Naive thymus-derived CD4-positive, alpha-beta T cell (primary cell): ENCODE measurements around the gene DLG2. TPM values are rescaled to one million over a fixed set of nuclear protein-coding genes. Genes with fewer than 3 reads are reported as not detected.

Experiments
- ATAC-seq: fragments of 150-1000 bp; cut with Tn5 transposase; 2 replicates; pipeline ENCODE4 v1.10.0; 2021; ENCODE audit warnings: mild to moderate bottlenecking, moderate library complexity
- CTCF ChIA-PET: fragments of 350-600 bp; sonication (Branson Sonifier 250); formaldehyde crosslinking; loops from one replicate; lab custom pipeline; 2021; ENCODE audit warnings: antibody characterized with exemption; lab: Charles Lee
- POLR2A ChIA-PET: fragments of 350-600 bp; sonication (Branson Sonifier 250); formaldehyde crosslinking; loops from one replicate; lab custom pipeline; 2021; ENCODE audit warnings: antibody characterized with exemption, inconsistent platforms; lab: Charles Lee
- DNase-seq, 9 donors: peaks; one replicate each; pipeline versions ENCODE4 v3.0.0 to v3.0.0-alpha.2; 2020 to 2022; ENCODE audit warnings: mixed read lengths in 1 of 9
- H3K27ac ChIP-seq: one replicate; pipeline ENCODE4 v1.7.0; 2013; ENCODE audit warnings: mild to moderate bottlenecking, low read depth, low read length, moderate library complexity
- H3K27me3 ChIP-seq, 2 donors: one replicate each; pipeline ENCODE4 v1.7.0; 2013; ENCODE audit warnings: low read length in 2 of 2, mild to moderate bottlenecking in 2 of 2, moderate library complexity in 2 of 2; ENCODE audit not compliant: control insufficient read depth in 2 of 2, insufficient read depth in 2 of 2
- H3K36me3 ChIP-seq, 3 experiments: 1 replicate in 2 of 3; 2 replicates in 1 of 3; pipeline ENCODE4 v1.7.0; 2013; ENCODE audit warnings: low read length in 3 of 3, mild to moderate bottlenecking in 3 of 3, moderate library complexity in 1 of 3; ENCODE audit not compliant: insufficient read depth in 3 of 3, control insufficient read depth in 2 of 3
- H3K4me1 ChIP-seq, 2 donors: one replicate each; pipeline ENCODE4 v1.7.0; 2013; ENCODE audit warnings: low read length in 2 of 2, mild to moderate bottlenecking in 2 of 2, moderate library complexity in 1 of 2; ENCODE audit not compliant: control insufficient read depth in 2 of 2, insufficient read depth in 2 of 2
- H3K4me3 ChIP-seq: 2 replicates; pipeline ENCODE4 v1.7.0; 2013; ENCODE audit warnings: mild to moderate bottlenecking, low read length
- H3K9me3 ChIP-seq, 3 experiments: 1 replicate in 2 of 3; 2 replicates in 1 of 3; pipeline ENCODE4 v1.7.0; 2013; ENCODE audit warnings: low read length in 3 of 3; ENCODE audit not compliant: control insufficient read depth in 2 of 3
- H3K27ac Mint-ChIP-seq, 9 donors: one replicate each; pipeline ENCODE4 v1.8.0; 2020 to 2022; ENCODE audit warnings: mixed read lengths in 9 of 9, mild to moderate bottlenecking in 8 of 9, moderate library complexity in 5 of 9, inconsistent platforms in 2 of 9
- H3K27me3 Mint-ChIP-seq, 5 donors: one replicate each; pipeline ENCODE4 v1.8.0; 2021 to 2022; ENCODE audit warnings: mixed read lengths in 5 of 5, mild to moderate bottlenecking in 1 of 5
- H3K36me3 Mint-ChIP-seq, 5 donors: one replicate each; pipeline ENCODE4 v1.8.0; 2020 to 2022; ENCODE audit warnings: mixed read lengths in 5 of 5, mild to moderate bottlenecking in 3 of 5, inconsistent platforms in 1 of 5
- H3K4me1 Mint-ChIP-seq, 7 donors: one replicate each; pipeline ENCODE4 v1.8.0; 2020 to 2022; ENCODE audit warnings: mixed read lengths in 7 of 7, mild to moderate bottlenecking in 3 of 7, inconsistent platforms in 1 of 7
- H3K4me3 Mint-ChIP-seq, 10 donors: one replicate each; pipeline ENCODE4 v1.8.0; 2020 to 2022; ENCODE audit warnings: mild to moderate bottlenecking in 10 of 10, mixed read lengths in 10 of 10, moderate library complexity in 6 of 10, inconsistent platforms in 2 of 10
- H3K9me3 Mint-ChIP-seq, 11 donors: one replicate each; pipeline ENCODE4 v1.8.0; 2020 to 2022; ENCODE audit warnings: mixed read lengths in 11 of 11, mild to moderate bottlenecking in 4 of 11, inconsistent platforms in 1 of 11, moderate library complexity in 1 of 11
- intact Hi-C, 2 donors: fragments of 100-400 bp; cut with micrococcal nuclease; formaldehyde crosslinking; loops; one replicate each; pipeline ENCODE4 v1.15.1; 2023
- polyA plus RNA-seq, 2 donors: library from polyadenylated mRNA; unstranded; fragments of 300-500 nt; fragmentation: Illumina TruSeq; gene quantifications; one replicate each; pipeline ENCODE4 v1.2.3, GENCODE V29; 2021
- total RNA-seq, 6 experiments: library from RNA in 5 of 6; stranded (reverse) in 5 of 6; gene quantifications; 1 replicate in 5 of 6; 2 replicates in 1 of 6; pipeline ENCODE4 v1.2.3 and lab custom pipeline; 2021 to 2026

DLG2 gene
- total and polyA plus RNA-seq, 7 experiments from 2014 or later = 0.64 to 6.1 (median 3.7) TPM

DNA sequence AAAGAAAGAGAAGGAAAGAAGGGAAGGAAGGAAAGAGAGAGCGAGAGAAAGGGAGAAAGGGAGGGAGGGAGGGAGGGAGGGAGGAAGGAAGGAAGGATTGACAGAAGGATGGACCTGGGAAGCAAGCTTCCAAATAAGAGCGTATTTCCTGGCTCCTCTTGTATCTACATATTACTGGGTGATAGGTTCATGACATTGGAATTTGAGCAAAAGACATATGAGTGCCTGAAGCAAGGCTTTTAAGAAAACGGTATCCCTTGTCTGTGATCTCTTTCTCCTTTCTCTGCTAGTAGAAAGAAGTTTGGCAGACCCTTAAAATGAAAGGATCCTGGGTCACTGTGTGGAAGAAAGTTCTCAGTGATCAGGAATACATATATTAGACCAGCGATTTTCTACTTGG, 1408.8 kb downstream of the DLG2 start:
- Histone ChIP-seq H3K36me3 (no peaks in the 10 kb centered on the region), H3K27ac (no peak overlapping the region), H3K4me3 (no peak overlapping the region), H3K9me3 (peaks cover 0 to 4% (median 0%) of the 10 kb centered on the region in 3 experiments), H3K27me3 (no peaks in the 10 kb centered on the region), H3K4me1 (no peaks in the 10 kb centered on the region)
- no peak overlapping the region for H3K27ac Mint-ChIP-seq
- ATAC-seq (no peak), DNase-seq (no peak)
- CTCF ChIA-PET = no interaction called here
- H3K4me1 Mint-ChIP-seq = no peaks in the 10 kb centered on the region
- no peaks in the 10 kb centered on the region for H3K27me3 Mint-ChIP-seq
- peaks cover 0 to 35% (median 16%) of the 10 kb centered on the region in 11 donors for H3K9me3 Mint-ChIP-seq
- POLR2A ChIA-PET = no interaction called here
- no peak overlapping the region for H3K4me3 Mint-ChIP-seq
- H3K36me3 Mint-ChIP-seq = peaks cover 0 to 4% (median 0%) of the 10 kb centered on the region in 5 donors
- intact Hi-C loops = no loop called here

GRCh38 chr11:84215672-84216071, 1411.5 kb downstream of the DLG2 start:
- Mint-ChIP-seq H3K27ac (no peak overlapping the region), H3K9me3 (peaks cover 0 to 35% (median 15%) of the 10 kb centered on the region in 11 donors), H3K4me3 (no peak overlapping the region), H3K4me1 (no peaks in the 10 kb centered on the region), H3K27me3 (no peaks in the 10 kb centered on the region), H3K36me3 (peaks cover 0 to 4% (median 0%) of the 10 kb centered on the region in 5 donors)
- Histone ChIP-seq H3K27me3 (no peaks in the 10 kb centered on the region), H3K4me3 (no peak overlapping the region), H3K9me3 (peaks cover 0 to 4% (median 0%) of the 10 kb centered on the region in 3 experiments), H3K4me1 (no peaks in the 10 kb centered on the region), H3K36me3 (no peaks in the 10 kb centered on the region), H3K27ac (no peak overlapping the region)
- ATAC-seq = no peak
- intact Hi-C loops = no loop called here
- DNase-seq = no peak
- ChIA-PET CTCF (no interaction called here), POLR2A (no interaction called here)

DNA sequence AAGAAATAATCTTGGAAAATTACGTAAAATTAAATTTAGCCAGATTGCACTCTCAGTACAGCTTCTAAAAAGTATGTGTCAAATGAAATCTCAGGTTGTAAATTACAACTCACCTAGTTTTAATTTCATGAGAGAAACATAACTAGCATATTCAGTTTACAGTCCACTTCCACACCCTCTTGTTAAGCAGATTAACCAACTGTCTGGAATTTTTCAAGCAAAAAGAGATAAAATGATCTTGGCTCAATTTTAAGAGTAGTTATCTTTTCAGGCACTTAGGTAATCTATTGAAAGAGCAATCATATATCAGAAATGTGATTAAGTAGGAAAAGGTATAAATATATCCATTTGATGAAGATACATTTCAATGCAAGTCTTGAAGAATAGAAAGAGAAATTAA, 1412.6 kb downstream of the DLG2 start:
- ChIA-PET POLR2A (no interaction called here), CTCF (no interaction called here)
- ATAC-seq (no peak), DNase-seq (no peak)
- Histone ChIP-seq H3K4me3 (no peak overlapping the region), H3K27ac (no peak overlapping the region), H3K27me3 (no peaks in the 10 kb centered on the region), H3K36me3 (no peaks in the 10 kb centered on the region), H3K9me3 (peaks cover 0 to 4% (median 0%) of the 10 kb centered on the region in 3 experiments), H3K4me1 (no peaks in the 10 kb centered on the region)
- Mint-ChIP-seq H3K27ac (no peak overlapping the region), H3K4me1 (no peaks in the 10 kb centered on the region), H3K4me3 (no peak overlapping the region), H3K27me3 (no peaks in the 10 kb centered on the region), H3K36me3 (peaks cover 0 to 4% (median 0%) of the 10 kb centered on the region in 5 donors), H3K9me3 (peaks cover 0 to 28% (median 12%) of the 10 kb centered on the region in 11 donors)
- intact Hi-C loops = no loop called here

- Histone ChIP-seq H3K4me3 (no peak overlapping the region), H3K4me1 (no peaks in the 10 kb centered on the region), H3K27ac (no peak overlapping the region), H3K27me3 (no peaks in the 10 kb centered on the region), H3K9me3 (peaks cover 0 to 4% (median 0%) of the 10 kb centered on the region in 3 experiments), H3K36me3 (no peaks in the 10 kb centered on the region)
- no peak overlapping the region for H3K27ac Mint-ChIP-seq
- no peaks in the 10 kb centered on the region for H3K27me3 Mint-ChIP-seq
- DNase-seq (no peak), ATAC-seq (no peak)
- H3K4me1 Mint-ChIP-seq = no peaks in the 10 kb centered on the region
- ChIA-PET CTCF (no interaction called here), POLR2A (no interaction called here)
- no peak overlapping the region for H3K4me3 Mint-ChIP-seq
- intact Hi-C loops = no loop called here
- peaks cover 0 to 4% (median 0%) of the 10 kb centered on the region in 5 donors for H3K36me3 Mint-ChIP-seq
- peaks cover 0 to 32% (median 11%) of the 10 kb centered on the region in 11 donors for H3K9me3 Mint-ChIP-seq
These were observed 1414.4 kb downstream of the DLG2 start for GRCh38 chr11:84212468-84213390.

DNA sequence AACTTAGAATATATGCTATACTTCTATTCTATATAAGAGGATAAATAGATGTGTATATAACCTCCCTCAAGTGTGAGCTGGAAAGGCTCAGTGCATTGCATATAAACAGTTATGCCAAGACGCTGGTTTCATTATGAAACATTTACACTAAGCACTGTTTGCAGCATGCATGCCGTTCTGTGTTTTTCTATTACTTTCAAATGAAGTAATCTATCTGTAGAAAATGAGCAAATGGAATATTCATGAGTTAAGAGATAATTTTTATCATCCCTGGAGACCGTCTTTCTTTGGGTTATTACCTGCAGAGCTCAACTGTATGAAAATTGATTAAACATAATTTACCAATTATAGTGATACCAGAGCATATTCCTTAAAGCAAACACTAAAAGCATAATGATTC, 1415.2 kb downstream of the DLG2 start:
- Mint-ChIP-seq H3K4me1 (no peaks in the 10 kb centered on the region), H3K4me3 (no peak overlapping the region), H3K27ac (no peak overlapping the region), H3K27me3 (no peaks in the 10 kb centered on the region), H3K36me3 (peaks cover 0 to 4% (median 0%) of the 10 kb centered on the region in 5 donors), H3K9me3 (peaks cover 0 to 24% (median 6%) of the 10 kb centered on the region in 11 donors)
- Histone ChIP-seq H3K4me3 (no peak overlapping the region), H3K4me1 (no peaks in the 10 kb centered on the region), H3K27me3 (no peaks in the 10 kb centered on the region), H3K9me3 (peaks cover 0 to 4% (median 0%) of the 10 kb centered on the region in 3 experiments), H3K36me3 (no peaks in the 10 kb centered on the region), H3K27ac (no peak overlapping the region)
- intact Hi-C loops = no loop called here
- ChIA-PET CTCF (no interaction called here), POLR2A (no interaction called here)
- ATAC-seq = no peak
- no peak for DNase-seq

- ATAC-seq = no peak
These were observed 1432.4 kb downstream of the DLG2 start for GRCh38 chr11:84194696-84195095.

More at GRCh38 chr11:84194696-84195095, 1432.4 kb downstream of the DLG2 start:
- Mint-ChIP-seq H3K36me3 (no peaks in the 10 kb centered on the region), H3K9me3 (peaks cover 2 to 31% (median 11%) of the 10 kb centered on the region in 11 donors), H3K27ac (no peak overlapping the region), H3K27me3 (no peaks in the 10 kb centered on the region), H3K4me3 (no peak overlapping the region), H3K4me1 (no peaks in the 10 kb centered on the region)
- CTCF ChIA-PET = no interaction called here
- H3K27ac ChIP-seq = no peak overlapping the region
- no peak for DNase-seq
- POLR2A ChIA-PET = no interaction called here
- H3K9me3 ChIP-seq = peaks cover 0 to 10% (median 0%) of the 10 kb centered on the region in 3 experiments
- no peak overlapping the region for H3K4me3 ChIP-seq
- no peaks in the 10 kb centered on the region for H3K27me3 ChIP-seq
- no peaks in the 10 kb centered on the region for H3K4me1 ChIP-seq
- no peaks in the 10 kb centered on the region for H3K36me3 ChIP-seq
- intact Hi-C loops = no loop called here
